Measurements from ENCODE around the gene EMC6. TPM values are rescaled to one million over a fixed set of nuclear protein-coding genes. Genes with fewer than 3 reads are reported as not detected.

The EMC6 gene
- 10 to 100 TPM in 2 of 4 donors, 1 to 10 TPM in 2; 5.6 to 19.3 (median 10.6) TPM for total RNA-seq

DNA sequence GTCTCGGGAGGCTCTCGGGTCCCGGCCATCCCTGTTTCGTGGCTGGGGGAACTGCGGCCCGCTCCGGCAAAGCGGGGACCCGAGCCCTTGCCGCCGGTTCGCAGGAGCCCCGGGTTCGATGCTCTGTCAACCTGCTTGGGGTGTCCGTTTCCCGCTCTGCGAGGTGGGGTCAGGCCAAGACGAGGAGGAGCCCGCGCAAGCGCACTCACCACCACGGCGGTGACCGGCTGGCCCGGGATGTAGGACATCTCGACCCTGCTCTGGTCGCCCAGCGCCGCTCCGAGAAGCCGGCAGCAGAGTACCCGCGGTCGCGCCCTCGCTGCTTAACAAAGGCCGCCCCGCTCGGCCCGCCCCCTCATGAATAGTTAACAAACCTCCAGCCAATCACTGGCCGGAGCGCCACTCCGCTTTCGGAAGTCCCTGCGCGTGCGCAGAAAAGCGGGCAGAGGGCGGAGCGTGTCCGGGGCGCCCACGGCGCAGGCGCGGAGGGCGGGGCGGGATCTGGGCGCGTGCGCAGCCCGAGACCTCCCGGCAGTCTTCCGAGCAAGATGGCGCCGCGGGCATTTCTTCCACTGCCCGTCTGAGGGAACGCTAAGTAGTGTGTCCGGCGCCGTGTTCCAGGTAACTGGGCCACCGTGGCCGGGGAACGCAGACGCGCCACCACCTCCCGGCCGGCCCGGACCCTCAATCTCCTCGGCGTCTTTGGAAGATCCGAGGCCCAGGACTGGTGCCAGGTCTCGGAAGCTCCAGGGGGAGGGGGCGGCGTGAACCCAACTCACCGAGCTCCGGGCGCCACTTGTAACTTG lies at the start of gene EMC6, which contains the start of gene TAX1BP3:
Gene EMC6 (plus strand): TSS at position 534 of the 806 bp plus-strand sequence. CDS start 335 bp downstream, outside the sequence.
Gene TAX1BP3 (minus strand): TSS at position 300 of the 806 bp plus-strand sequence. CDS start 52 bp downstream, at position 248.
- 0% methylated on average over 14 to 80 of the region's 89 CpGs for WGBS, 2 donors

GRCh38 chr17:3621146-3621720 lies 47.4 kb upstream of the EMC6 start:
- WGBS, 2 donors = 94% methylated on average over 8 of the region's 8 CpGs
- no peak for TF ChIP-seq CTCF (IDR thresholded peaks at IDR 0.05)
- no peak for TF ChIP-seq POLR2A (IDR thresholded peaks at IDR 0.05)
- DNase-seq (ENCODE audit: low spot score in 2 of 2) = no peak
- intact Hi-C loops (cut with DNase I; ENCODE audit: low total_unique reads) = no loop called here
- no peak overlapping the region for H3K4me3 ChIP-seq (ENCODE audit: low read depth, poor library complexity, severe bottlenecking)

More for the DNA sequence above, at the start of gene EMC6, which contains the start of gene TAX1BP3:
- intact Hi-C loops (cut with DNase I; ENCODE audit: low total_unique reads) = no loop called here
- H3K4me3 ChIP-seq (ENCODE audit: low read depth, poor library complexity, severe bottlenecking) = peak within 1 kb of the TSS; percentile 79
- DNase-seq (ENCODE audit: low spot score in 2 of 2) = peak; percentile 97 to 100
- TF ChIP-seq POLR2A (IDR thresholded peaks at IDR 0.05) (peak in 1 of 2 donors; percentile 61), CTCF (IDR thresholded peaks at IDR 0.05) (no peak)

DNA sequence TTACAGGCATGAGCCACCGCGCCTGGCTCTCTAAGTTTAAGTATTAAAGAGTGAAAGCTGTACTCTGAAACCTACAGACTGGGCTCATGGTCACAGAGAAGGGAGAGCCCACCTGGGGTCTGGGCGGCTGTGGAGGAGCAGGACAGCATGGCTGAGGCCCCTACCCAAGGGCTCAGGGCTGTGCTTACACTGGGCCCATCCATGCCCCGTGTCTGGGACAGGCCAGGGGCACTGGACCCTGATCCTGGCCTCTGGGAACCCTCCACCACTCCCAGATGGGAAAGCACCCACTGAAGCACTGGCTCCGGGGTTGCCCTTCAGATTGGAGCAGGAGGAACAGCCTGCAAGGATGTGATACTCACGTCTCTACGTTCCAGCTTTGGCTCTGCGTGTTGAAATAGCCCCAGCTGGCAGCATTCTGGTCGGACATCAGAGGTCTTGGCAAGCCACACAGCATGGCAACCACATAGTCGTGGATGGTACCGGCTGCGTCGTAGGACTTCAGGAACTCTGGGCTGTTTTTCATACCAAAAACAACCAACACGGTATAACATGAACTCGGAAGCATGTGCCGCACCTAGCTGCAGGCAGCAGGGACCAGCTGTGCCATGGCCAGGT lies 45.5 kb upstream of the EMC6 start:
- no peak for DNase-seq (ENCODE audit: low spot score in 2 of 2)
- TF ChIP-seq POLR2A (IDR thresholded peaks at IDR 0.05) (no peak), CTCF (IDR thresholded peaks at IDR 0.05) (no peak)
- no peak overlapping the region for H3K4me3 ChIP-seq (ENCODE audit: low read depth, poor library complexity, severe bottlenecking)
- WGBS, 2 donors = 93 to 94% methylated on average over 16 of the region's 16 CpGs
- intact Hi-C loops (cut with DNase I; ENCODE audit: low total_unique reads) = no loop called here

DNA sequence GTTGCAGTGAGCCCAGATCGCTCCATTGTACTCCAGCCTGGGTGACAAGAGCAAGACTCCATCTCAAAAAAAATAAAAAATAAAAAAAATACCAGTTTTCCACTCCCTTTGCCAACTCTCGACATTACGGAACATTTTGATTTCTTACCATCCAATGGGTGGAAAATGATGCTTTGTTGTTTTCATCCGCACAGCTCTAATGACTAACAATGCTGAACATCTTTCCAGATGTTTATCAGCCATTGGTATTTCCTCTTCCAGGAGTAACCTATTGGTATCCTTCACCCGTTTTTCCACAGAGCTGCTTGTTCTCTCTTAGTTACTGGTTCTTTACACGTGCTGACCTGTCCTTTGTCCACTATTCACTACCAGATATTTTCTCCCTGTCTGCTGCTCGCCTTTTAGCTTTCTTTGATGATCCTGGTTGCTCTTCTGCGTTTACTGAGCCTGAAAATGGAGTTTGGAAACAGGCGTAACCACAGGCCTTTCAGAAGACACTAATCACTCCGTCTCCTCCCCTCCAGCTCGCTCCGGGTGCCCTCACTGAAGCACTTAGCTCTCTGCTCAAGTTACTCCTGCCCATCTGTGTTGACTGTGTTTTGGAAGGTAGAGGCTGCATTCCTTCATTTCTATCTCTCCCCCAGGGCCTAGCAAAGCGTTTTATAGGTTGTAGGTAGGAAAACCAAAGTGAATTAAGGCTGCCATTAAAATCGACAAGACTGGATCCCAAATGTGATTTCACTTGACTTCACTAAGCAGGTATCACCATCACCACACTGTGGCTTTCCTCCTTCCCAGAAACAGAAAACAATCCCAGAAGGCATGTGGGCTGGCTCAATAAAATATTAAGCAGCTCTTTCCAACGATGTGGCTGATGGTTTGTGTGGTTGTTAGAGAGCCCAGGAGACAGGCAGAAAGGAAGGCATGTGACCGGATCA lies 41.5 kb upstream of the EMC6 start:
- 75% methylated on average over 16 of the region's 16 CpGs for WGBS, 2 donors
- no peak for DNase-seq (ENCODE audit: low spot score in 2 of 2)
- intact Hi-C loops (cut with DNase I; ENCODE audit: low total_unique reads) = no loop called here
- TF ChIP-seq POLR2A (IDR thresholded peaks at IDR 0.05) = no peak
- TF ChIP-seq CTCF (IDR thresholded peaks at IDR 0.05) = no peak
- H3K4me3 ChIP-seq (ENCODE audit: low read depth, poor library complexity, severe bottlenecking) = no peak overlapping the region

- 66 to 82% methylated on average over 11 of the region's 11 CpGs for WGBS, 2 donors
- no peak for DNase-seq (ENCODE audit: low spot score in 2 of 2)
- H3K4me3 ChIP-seq (ENCODE audit: low read depth, poor library complexity, severe bottlenecking) = no peak overlapping the region
- TF ChIP-seq POLR2A (IDR thresholded peaks at IDR 0.05) (no peak), CTCF (IDR thresholded peaks at IDR 0.05) (no peak)
- intact Hi-C loops (cut with DNase I; ENCODE audit: low total_unique reads) = no loop called here
Observed at GRCh38 chr17:3627769-3628167, 40.8 kb upstream of the EMC6 start.
